A549 (cell line): ENCODE data around the gene SLC22A31. TPM values are rescaled to one million over a fixed set of nuclear protein-coding genes. Genes with fewer than 3 reads are reported as not detected.
A peak's percentile ranks its signal among the peaks of the same experiment; 100 is the strongest.

Experiments
- ATAC-seq, 2 experiments: fragments of 200-7000 bp in 1 of 2; fragments of >200 bp in 1 of 2; cut with Nextera tagmentation in 1 of 2; cut with Tn5 transposase in 1 of 2; 3 replicates each; pipeline versions ENCODE4 v1.8.0 to v1.9.1; 2018 to 2020; ENCODE audit warnings: mild to moderate bottlenecking in 1 of 2, moderate library complexity in 1 of 2
- CTCF ChIA-PET: fragments of 300-600 bp; sonication (Branson Sonifier 250); formaldehyde crosslinking; extraction: SDS; loops from one replicate; lab custom pipeline; 2021; ENCODE audit warnings: antibody characterized with exemption, inconsistent platforms; lab: Yijun Ruan, JAX
- POLR2A ChIA-PET: fragments of 350-600 bp; formaldehyde crosslinking; extraction: SDS; loops from one replicate; lab custom pipeline; 2021; ENCODE audit warnings: antibody characterized with exemption, inconsistent platforms; lab: Yijun Ruan, JAX
- DNase-seq, 2 experiments: peaks; one replicate each; pipeline versions ENCODE4 v3.0.0 to v3.0.0-alpha.2; 2011 to 2016; ENCODE audit warnings: low read depth in 1 of 2, low spot score in 1 of 2
- FAIRE-seq: peaks from 2 replicates; lab custom pipeline; 2011; peaks lifted over from hg19 to GRCh38; lab: Jason Lieb, UNC
- H3K27ac ChIP-seq, 2 experiments: fragments of >200 bp; sonication (Bioruptor Twin); formaldehyde crosslinking; 3 replicates each; pipeline ENCODE4 v1.5.1; 2016 to 2017
- H3K4me1 ChIP-seq: fragments of >200 bp; sonication (Bioruptor Twin); formaldehyde crosslinking; 3 replicates; pipeline ENCODE4 v1.6.1; 2016
- H3K4me2 ChIP-seq: fragments of >200 bp; sonication (Bioruptor Twin); formaldehyde crosslinking; 3 replicates; pipeline ENCODE4 v1.6.1; 2016
- H3K4me3 ChIP-seq: fragments of >200 bp; sonication (Bioruptor Twin); formaldehyde crosslinking; 3 replicates; pipeline ENCODE4 v1.5.1; 2016
- H3K9me3 ChIP-seq: fragments of >200 bp; sonication (Bioruptor Twin); formaldehyde crosslinking; 3 replicates; pipeline ENCODE4 v1.6.1; 2016
- ATOH8 ChIP-seq: fragments of 250-450 bp; sonication (Bioruptor Pico); IDR thresholded peaks from 2 replicates; pipeline ENCODE4 v1.5.0; 2020; ENCODE audit warnings: low read depth, mild to moderate bottlenecking, moderate library complexity
- CEBPB ChIP-seq, 2 experiments: fragments of >200 bp in 1 of 2; sonication (Bioruptor Twin) in 1 of 2; formaldehyde crosslinking in 1 of 2; IDR thresholded peaks; 2 replicates each; pipeline ENCODE4 v1.6.1; 2012 to 2016
- CHD2 ChIP-seq: fragments of 150-350 bp; IDR thresholded peaks from 2 replicates; pipeline ENCODE4 v1.6.1; 2014; ENCODE audit warnings: low read length; ENCODE audit not compliant: partially characterized antibody
- CHD4 ChIP-seq: fragments of 200-600 bp; sonication (generic); IDR thresholded peaks from 2 replicates; pipeline ENCODE4 v1.6.1; 2016; ENCODE audit warnings: antibody characterized with exemption, mild to moderate bottlenecking, borderline replicate concordance
- FOSB ChIP-seq: fragments of 250-450 bp; sonication (Bioruptor Pico); IDR thresholded peaks from 2 replicates; pipeline ENCODE4 v1.5.0; 2020; ENCODE audit warnings: mild to moderate bottlenecking, moderate library complexity
- HDAC2 ChIP-seq: fragments of 200-600 bp; sonication (generic); IDR thresholded peaks from 2 replicates; pipeline ENCODE4 v1.6.1; 2016
- JUN ChIP-seq, 2 experiments: fragments of >200 bp; sonication (Bioruptor Twin); formaldehyde crosslinking; IDR thresholded peaks; 2 replicates in 1 of 2; 3 replicates in 1 of 2; pipeline ENCODE4 v1.6.1; 2016 to 2017
- MAX ChIP-seq: IDR thresholded peaks from 2 replicates; pipeline ENCODE4 v1.6.1; 2012
- MYC ChIP-seq: IDR thresholded peaks from 2 replicates; pipeline ENCODE4 v1.6.1; 2012; ENCODE audit warnings: mild to moderate bottlenecking, inconsistent platforms, low read length, improper control_type of control experiment, borderline replicate concordance
- NPAS2 ChIP-seq: fragments of 250-450 bp; sonication (Bioruptor Pico); IDR thresholded peaks from 2 replicates; pipeline ENCODE4 v1.8.0; 2022; ENCODE audit warnings: mild to moderate bottlenecking, moderate library complexity, borderline replicate concordance
- NR3C1 ChIP-seq: fragments of >200 bp; sonication (Bioruptor Twin); formaldehyde crosslinking; IDR thresholded peaks from 3 replicates; pipeline ENCODE4 v1.6.1; 2017
- PHF8 ChIP-seq: fragments of 200-600 bp; sonication (generic); IDR thresholded peaks from 2 replicates; pipeline ENCODE4 v1.6.1; 2016; ENCODE audit warnings: low read depth, mild to moderate bottlenecking, antibody characterized with exemption, moderate library complexity, borderline replicate concordance
- POLR2A ChIP-seq: IDR thresholded peaks from 2 replicates; pipeline ENCODE4 v1.6.1; 2012; ENCODE audit warnings: mild to moderate bottlenecking, low read length
- ZFP36 ChIP-seq: fragments of 450-650 bp; IDR thresholded peaks from 2 replicates; pipeline ENCODE4 v1.6.1; 2014; ENCODE audit warnings: borderline replicate concordance; ENCODE audit not compliant: partially characterized antibody
- ZSCAN20 ChIP-seq: fragments of 250-450 bp; sonication (Bioruptor Pico); IDR thresholded peaks from 2 replicates; pipeline ENCODE4 v1.8.0; 2022; ENCODE audit warnings: mild to moderate bottlenecking, moderate library complexity
- WGBS: methylation state at CpG from one replicate; pipeline ENCODE4 v1.1.6; 2017; ENCODE audit errors: missing lambda C conversion rate; 5-methylcytosine and 5-hydroxymethylcytosine counted together
- polyA plus RNA-seq, 4 experiments: library from polyadenylated mRNA; depleted of rRNA in 3 of 4; stranded (reverse); fragments of >200 nt; fragmentation: RNase III in 1 of 4; extraction: RNeasy Plus Mini Kit Qiagen cat#74134 plus additional on column Dnase treatment in 1 of 4; gene quantifications; 2 replicates in 3 of 4; 3 replicates in 1 of 4; pipeline ENCODE4 v1.2.3, GENCODE V29; 2011 to 2017
- TF ChIP-seq, protein P1 (sequence below): fragments of 250-450 bp; sonication (Bioruptor Pico); IDR thresholded peaks from 2 replicates; pipeline ENCODE4 v1.5.0; 2021; ENCODE audit warnings: mild to moderate bottlenecking, moderate library complexity, borderline replicate concordance
- TF ChIP-seq, protein P2 (sequence below): fragments of 150-350 bp; IDR thresholded peaks from 2 replicates; pipeline ENCODE4 v1.6.1; 2014; ENCODE audit warnings: low read depth, mild to moderate bottlenecking, low read length
- TF ChIP-seq, protein P3 (sequence below): fragments of >200 bp; sonication (Bioruptor Twin); formaldehyde crosslinking; IDR thresholded peaks from 3 replicates; pipeline ENCODE4 v1.5.1; 2016

SLC22A31 gene
- polyA plus RNA-seq, 2 of the 4 experiments (the other 2 are of a cell fraction), result 0.36 to 0.77 TPM

DNA sequence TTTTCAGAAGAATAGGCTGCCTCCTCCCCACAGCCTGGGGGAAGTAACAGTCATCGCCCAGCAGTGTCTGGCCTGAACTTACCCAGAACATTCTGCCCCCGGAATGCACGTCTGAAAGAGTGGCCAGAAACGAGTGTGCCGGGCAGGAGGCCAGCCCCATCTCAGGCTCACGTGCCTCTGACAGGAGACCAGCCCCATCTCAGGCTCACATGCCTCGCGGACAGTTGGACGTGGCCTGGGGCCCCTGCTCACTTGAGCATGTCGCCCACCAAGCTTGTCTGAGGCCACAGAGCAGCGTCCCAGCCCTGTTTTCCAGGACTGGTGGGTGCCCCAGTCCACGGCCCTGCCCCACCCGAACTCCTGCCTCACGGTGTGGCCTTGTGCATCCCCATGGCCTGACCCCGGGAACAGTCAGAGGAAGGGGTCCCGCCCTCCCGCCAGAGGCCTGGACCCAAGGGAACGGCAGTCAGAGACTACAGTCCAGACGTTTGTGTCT, 45.1 kb downstream of the SLC22A31 start:
- POLR2A ChIA-PET, result no interaction called here

DNA sequence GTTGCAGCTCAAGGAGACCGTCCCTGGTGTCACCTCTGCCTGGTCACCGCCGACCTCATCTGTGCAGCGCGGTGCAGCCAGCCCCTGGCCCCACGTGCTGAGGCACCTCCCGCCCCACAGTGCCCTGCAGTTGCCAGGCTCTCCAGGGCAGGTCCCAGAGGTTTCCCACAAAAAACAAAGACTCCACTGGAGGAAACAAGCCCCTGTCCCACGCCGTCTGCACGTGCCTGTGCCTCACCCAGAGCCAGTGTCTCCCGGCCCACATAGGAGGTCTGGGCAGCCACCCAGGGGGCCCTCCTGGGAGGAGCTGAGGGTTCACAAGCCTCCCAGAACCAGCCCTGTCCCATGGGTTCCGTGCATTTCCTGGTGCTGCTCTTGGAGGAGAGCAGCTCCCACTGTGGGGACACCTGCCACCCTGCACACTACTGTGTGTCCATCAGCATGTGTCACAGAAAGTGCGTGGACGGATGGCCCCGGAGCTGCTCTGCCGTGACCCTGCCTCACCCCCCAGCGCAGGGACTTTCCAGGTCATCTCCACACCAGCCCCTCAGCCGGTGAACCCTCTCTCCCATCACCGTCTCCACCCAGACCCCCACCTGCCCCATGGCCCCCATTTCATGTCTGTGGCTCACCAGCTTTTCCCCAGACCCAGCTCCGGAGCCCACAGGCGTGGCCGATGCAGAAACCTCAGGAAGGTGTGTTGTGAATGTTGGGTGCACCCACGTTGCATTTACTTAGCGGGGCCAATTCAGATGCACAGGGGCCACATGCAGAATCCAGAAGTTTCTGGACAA, 45.8 kb downstream of the SLC22A31 start:
- ChIA-PET POLR2A (no interaction called here), CTCF (interaction anchor here (0.6 to 3.6 kb wide), 5 partner anchors 10 to 214 kb away, joined by 3 to 21 read pairs (median 3); no protein-coding TSS in a partner anchor)
- ATAC-seq, result peak; percentile 10 to 11; a peak in 3 of 6 replicates
- 85% methylated on average over 21 of the region's 24 CpGs for WGBS
- H3K27ac ChIP-seq, result no peak overlapping the region
- no peak for DNase-seq
- no peak for TF ChIP-seq ZFP36
- H3K4me1 ChIP-seq, result no peaks in the 10 kb centered on the region
- peaks cover 4% of the 10 kb centered on the region; the same call in 2 of the 3 replicates for H3K9me3 ChIP-seq
- no peak for FAIRE-seq
- no peak overlapping the region for H3K4me2 ChIP-seq
- H3K4me3 ChIP-seq, result no peak overlapping the region

More for the DNA sequence above, 45.1 kb downstream of the SLC22A31 start:
- Histone ChIP-seq H3K4me2 (no peak overlapping the region), H3K4me3 (no peak overlapping the region), H3K4me1 (no peaks in the 10 kb centered on the region)
- 60% methylated on average over 12 of the region's 19 CpGs for WGBS
- DNase-seq, result no peak
- CTCF ChIA-PET, result interaction anchor here (0.6 to 3.6 kb wide), 3 partner anchors 12 to 214 kb away, joined by 3 to 21 read pairs (median 3); no protein-coding TSS in a partner anchor
- ATAC-seq, result peak in 1 of 2 experiments; percentile 15; a peak in 2 of 6 replicates
- no peak for FAIRE-seq
- TF ChIP-seq MYC (no peak), PHF8 (no peak), CHD2 (no peak), ZSCAN20 (no peak), MAX (no peak), HDAC2 (no peak), ATOH8 (CRISPR knock-in tag) (no peak), CHD4 (no peak), NPAS2 (CRISPR knock-in tag) (no peak), CEBPB (IDR thresholded peaks at IDR 0.05) (no peak), POLR2A (no peak), JUN (IDR thresholded peaks at IDR 0.05) (no peak), NR3C1 (no peak), FOSB (CRISPR knock-in tag) (no peak)
- TF ChIP-seq, protein P1, sequence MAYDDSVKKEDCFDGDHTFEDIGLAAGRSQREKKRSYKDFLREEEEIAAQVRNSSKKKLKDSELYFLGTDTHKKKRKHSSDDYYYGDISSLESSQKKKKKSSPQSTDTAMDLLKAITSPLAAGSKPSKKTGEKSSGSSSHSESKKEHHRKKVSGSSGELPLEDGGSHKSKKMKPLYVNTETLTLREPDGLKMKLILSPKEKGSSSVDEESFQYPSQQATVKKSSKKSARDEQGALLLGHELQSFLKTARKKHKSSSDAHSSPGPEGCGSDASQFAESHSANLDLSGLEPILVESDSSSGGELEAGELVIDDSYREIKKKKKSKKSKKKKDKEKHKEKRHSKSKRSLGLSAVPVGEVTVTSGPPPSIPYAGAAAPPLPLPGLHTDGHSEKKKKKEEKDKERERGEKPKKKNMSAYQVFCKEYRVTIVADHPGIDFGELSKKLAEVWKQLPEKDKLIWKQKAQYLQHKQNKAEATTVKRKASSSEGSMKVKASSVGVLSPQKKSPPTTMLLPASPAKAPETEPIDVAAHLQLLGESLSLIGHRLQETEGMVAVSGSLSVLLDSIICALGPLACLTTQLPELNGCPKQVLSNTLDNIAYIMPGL (CRISPR knock-in tag), result no peak
- TF ChIP-seq, protein P2, sequence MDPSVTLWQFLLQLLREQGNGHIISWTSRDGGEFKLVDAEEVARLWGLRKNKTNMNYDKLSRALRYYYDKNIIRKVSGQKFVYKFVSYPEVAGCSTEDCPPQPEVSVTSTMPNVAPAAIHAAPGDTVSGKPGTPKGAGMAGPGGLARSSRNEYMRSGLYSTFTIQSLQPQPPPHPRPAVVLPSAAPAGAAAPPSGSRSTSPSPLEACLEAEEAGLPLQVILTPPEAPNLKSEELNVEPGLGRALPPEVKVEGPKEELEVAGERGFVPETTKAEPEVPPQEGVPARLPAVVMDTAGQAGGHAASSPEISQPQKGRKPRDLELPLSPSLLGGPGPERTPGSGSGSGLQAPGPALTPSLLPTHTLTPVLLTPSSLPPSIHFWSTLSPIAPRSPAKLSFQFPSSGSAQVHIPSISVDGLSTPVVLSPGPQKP, result no peak
- TF ChIP-seq, protein P3, sequence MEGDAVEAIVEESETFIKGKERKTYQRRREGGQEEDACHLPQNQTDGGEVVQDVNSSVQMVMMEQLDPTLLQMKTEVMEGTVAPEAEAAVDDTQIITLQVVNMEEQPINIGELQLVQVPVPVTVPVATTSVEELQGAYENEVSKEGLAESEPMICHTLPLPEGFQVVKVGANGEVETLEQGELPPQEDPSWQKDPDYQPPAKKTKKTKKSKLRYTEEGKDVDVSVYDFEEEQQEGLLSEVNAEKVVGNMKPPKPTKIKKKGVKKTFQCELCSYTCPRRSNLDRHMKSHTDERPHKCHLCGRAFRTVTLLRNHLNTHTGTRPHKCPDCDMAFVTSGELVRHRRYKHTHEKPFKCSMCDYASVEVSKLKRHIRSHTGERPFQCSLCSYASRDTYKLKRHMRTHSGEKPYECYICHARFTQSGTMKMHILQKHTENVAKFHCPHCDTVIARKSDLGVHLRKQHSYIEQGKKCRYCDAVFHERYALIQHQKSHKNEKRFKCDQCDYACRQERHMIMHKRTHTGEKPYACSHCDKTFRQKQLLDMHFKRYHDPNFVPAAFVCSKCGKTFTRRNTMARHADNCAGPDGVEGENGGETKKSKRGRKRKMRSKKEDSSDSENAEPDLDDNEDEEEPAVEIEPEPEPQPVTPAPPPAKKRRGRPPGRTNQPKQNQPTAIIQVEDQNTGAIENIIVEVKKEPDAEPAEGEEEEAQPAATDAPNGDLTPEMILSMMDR, result no peak
- TF ChIP-seq, all 56 proteins: peak for 0
- H3K9me3 ChIP-seq, result peaks cover 4% of the 10 kb centered on the region; the same call in 2 of the 3 replicates
- H3K27ac ChIP-seq, result no peak overlapping the region
